Measurements from ENCODE around the gene FRAS1. TPM values are rescaled to one million over a fixed set of nuclear protein-coding genes. Genes with fewer than 3 reads are reported as not detected.

FRAS1 gene
- total RNA-seq, 6 experiments from 2014 or later, result 0.12 to 1.5 (median 0.45) TPM

GRCh38 chr4:78561677-78562076 lies 504.6 kb downstream of the FRAS1 start:
- intact Hi-C loops (cut with DNase I), result no loop called here
- TF ChIP-seq POLR2A (IDR thresholded peaks at IDR 0.05) (no peak), CTCF (IDR thresholded peaks at IDR 0.05) (no peak)
- Histone ChIP-seq H3K27ac (no peak overlapping the region), H3K27me3 (no peaks in the 10 kb centered on the region), H3K4me3 (no peak overlapping the region), H3K9me3 (no peaks in the 10 kb centered on the region), H3K36me3 (no peaks in the 10 kb centered on the region), H3K4me1 (peaks cover 0 to 6% (median 0%) of the 10 kb centered on the region in 4 donors)
- DNase-seq (no peak), ATAC-seq (peak in 2 of 4 donors; percentile 26 to 45)

- no peaks in the 10 kb centered on the region for H3K9me3 ChIP-seq
- H3K4me3 ChIP-seq, result no peak overlapping the region
- peaks cover 0 to 6% (median 0%) of the 10 kb centered on the region in 4 donors for H3K4me1 ChIP-seq
- no peaks in the 10 kb centered on the region for H3K36me3 ChIP-seq
- H3K27me3 ChIP-seq, result no peaks in the 10 kb centered on the region
- WGBS (ENCODE audit: insufficient coverage, low coverage, low lambda C conversion rate, missing lambda C conversion rate), result 56% methylated on average over 4 of the region's 4 CpGs
- DNase-seq (no peak), ATAC-seq (no peak)
- H3K27ac ChIP-seq, result no peak overlapping the region
- intact Hi-C loops (cut with DNase I), result no loop called here
- TF ChIP-seq CTCF (IDR thresholded peaks at IDR 0.05) (no peak), POLR2A (IDR thresholded peaks at IDR 0.05) (no peak)
These were observed 505.6 kb downstream of the FRAS1 start for GRCh38 chr4:78562687-78563086.

- intact Hi-C loops (cut with DNase I), result no loop called here
- Histone ChIP-seq H3K27ac (no peak overlapping the region), H3K4me3 (no peak overlapping the region), H3K36me3 (no peaks in the 10 kb centered on the region), H3K27me3 (no peaks in the 10 kb centered on the region), H3K9me3 (no peaks in the 10 kb centered on the region), H3K4me1 (peaks cover 0 to 6% (median 0%) of the 10 kb centered on the region in 4 donors)
- 65% methylated on average over 2 of the region's 2 CpGs for WGBS (ENCODE audit: insufficient coverage, low coverage, low lambda C conversion rate, missing lambda C conversion rate)
- no peak for TF ChIP-seq POLR2A (IDR thresholded peaks at IDR 0.05)
- TF ChIP-seq CTCF (IDR thresholded peaks at IDR 0.05), result no peak
- ATAC-seq (no peak), DNase-seq (no peak)
These were observed 508.8 kb downstream of the FRAS1 start for GRCh38 chr4:78565971-78566372.

DNA sequence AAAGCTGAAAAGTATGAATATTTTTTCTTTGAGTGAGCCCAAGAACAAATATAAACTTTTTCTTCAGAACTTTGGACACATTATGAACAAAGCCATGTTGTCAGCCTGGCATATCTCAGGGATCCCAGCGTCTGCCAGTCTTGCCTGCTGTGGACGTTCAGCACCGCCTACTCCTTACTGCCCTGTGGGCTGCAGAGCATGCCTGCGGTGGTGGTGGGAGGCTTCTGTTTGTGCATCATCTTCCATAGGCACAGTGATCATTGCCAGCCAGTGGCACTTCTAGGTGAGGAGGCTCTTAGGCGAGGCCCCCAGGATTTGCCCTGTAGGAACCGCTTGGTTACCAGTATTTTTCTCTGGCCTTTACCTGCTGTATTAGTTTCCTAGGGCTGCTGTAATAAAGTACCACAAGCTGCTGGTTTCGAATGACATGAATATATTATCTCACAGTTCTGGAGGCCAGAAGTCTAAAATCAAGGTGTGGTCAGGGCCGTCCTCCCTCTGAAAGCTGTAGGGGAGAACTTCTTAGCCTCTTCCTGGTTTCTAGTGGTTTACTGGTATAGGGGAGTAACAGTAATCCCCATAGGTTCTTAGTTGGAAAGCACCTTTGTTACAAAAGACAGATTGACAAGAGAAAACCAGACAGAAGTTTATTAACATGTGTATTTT lies 509.8 kb downstream of the FRAS1 start:
- H3K36me3 ChIP-seq, result no peaks in the 10 kb centered on the region
- ATAC-seq (no peak), DNase-seq (no peak)
- no peak for TF ChIP-seq CTCF (IDR thresholded peaks at IDR 0.05)
- no peak for TF ChIP-seq POLR2A (IDR thresholded peaks at IDR 0.05)
- no peaks in the 10 kb centered on the region for H3K9me3 ChIP-seq
- H3K27me3 ChIP-seq, result no peaks in the 10 kb centered on the region
- 73% methylated on average over 7 of the region's 8 CpGs for WGBS (ENCODE audit: insufficient coverage, low coverage, low lambda C conversion rate, missing lambda C conversion rate)
- peaks cover 0 to 6% (median 0%) of the 10 kb centered on the region in 4 donors for H3K4me1 ChIP-seq
- no peak overlapping the region for H3K4me3 ChIP-seq
- no peak overlapping the region for H3K27ac ChIP-seq
- intact Hi-C loops (cut with DNase I), result no loop called here

Measured in right lobe of liver (tissue), 6 donors.